GM23338 (cell line): ENCODE data around the gene TPH2.

ENCODE experiments used
- EZH2 ChIP-seq: fragments of 200-600 bp; sonication (generic); IDR thresholded peaks from one replicate; pipeline ENCODE4 v1.8.0; 2017; ENCODE audit warnings: antibody characterized with exemption, mild to moderate bottlenecking, low read depth; ENCODE audit not compliant: unreplicated experiment
- POLR2AphosphoS5 ChIP-seq: IDR thresholded peaks from 2 replicates; pipeline ENCODE4 v1.6.1; 2016; ENCODE audit warnings: antibody characterized with exemption, low read depth
- TF ChIP-seq, protein P1 (sequence below), 2 experiments: fragments of 200-600 bp in 1 of 2; sonication (generic) in 1 of 2; conservative IDR thresholded peaks; 2 replicates each; pipeline versions ENCODE4 v1.5.1 to v1.6.1; 2016 to 2017; ENCODE audit warnings: antibody characterized with exemption in 2 of 2, low read depth in 2 of 2, mild to moderate bottlenecking in 2 of 2, moderate library complexity in 1 of 2

DNA sequence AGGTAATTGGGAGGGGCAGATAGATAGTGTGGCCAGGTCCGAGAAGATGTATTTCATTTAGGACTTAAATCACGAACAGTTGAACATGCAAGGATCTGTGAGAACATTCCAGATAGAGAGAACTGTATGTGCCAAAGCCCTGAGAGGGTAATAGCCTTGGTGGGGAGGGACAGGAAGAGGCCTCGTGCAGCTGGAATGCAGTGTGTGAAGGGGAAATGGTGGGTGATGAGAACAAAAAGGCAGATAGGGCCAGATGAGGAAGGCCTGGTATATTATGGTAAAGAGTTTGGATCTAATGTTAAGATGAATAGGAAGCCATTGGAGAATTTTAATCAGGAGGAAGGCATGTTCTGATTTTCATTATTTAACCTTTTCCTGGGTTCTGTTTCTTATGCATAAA is 136.3 kb downstream of the TPH2 start:
- TF ChIP-seq, protein P1, sequence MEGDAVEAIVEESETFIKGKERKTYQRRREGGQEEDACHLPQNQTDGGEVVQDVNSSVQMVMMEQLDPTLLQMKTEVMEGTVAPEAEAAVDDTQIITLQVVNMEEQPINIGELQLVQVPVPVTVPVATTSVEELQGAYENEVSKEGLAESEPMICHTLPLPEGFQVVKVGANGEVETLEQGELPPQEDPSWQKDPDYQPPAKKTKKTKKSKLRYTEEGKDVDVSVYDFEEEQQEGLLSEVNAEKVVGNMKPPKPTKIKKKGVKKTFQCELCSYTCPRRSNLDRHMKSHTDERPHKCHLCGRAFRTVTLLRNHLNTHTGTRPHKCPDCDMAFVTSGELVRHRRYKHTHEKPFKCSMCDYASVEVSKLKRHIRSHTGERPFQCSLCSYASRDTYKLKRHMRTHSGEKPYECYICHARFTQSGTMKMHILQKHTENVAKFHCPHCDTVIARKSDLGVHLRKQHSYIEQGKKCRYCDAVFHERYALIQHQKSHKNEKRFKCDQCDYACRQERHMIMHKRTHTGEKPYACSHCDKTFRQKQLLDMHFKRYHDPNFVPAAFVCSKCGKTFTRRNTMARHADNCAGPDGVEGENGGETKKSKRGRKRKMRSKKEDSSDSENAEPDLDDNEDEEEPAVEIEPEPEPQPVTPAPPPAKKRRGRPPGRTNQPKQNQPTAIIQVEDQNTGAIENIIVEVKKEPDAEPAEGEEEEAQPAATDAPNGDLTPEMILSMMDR (conservative IDR thresholded peaks at IDR 0.05; ENCODE audit: low read depth in 2 of 2) = no peak
- TF ChIP-seq EZH2 = no peak
- no peak for TF ChIP-seq POLR2AphosphoS5
